IMR-90 (cell line): ENCODE measurements around the gene PDZRN3.

Source experiments
- FOS ChIP-seq: fragments of 150-350 bp; IDR thresholded peaks from 2 replicates; pipeline ENCODE4 v1.6.1; 2016; ENCODE audit warnings: low read depth, low read length
- POLR2A ChIP-seq: IDR thresholded peaks from 2 replicates; pipeline ENCODE4 v1.6.1; 2012; ENCODE audit warnings: mild to moderate bottlenecking, low read depth, low read length
- RAD21 ChIP-seq: IDR thresholded peaks from 2 replicates; pipeline ENCODE4 v1.6.1; 2012; ENCODE audit warnings: low read length, improper control_type of control experiment
- RCOR1 ChIP-seq: IDR thresholded peaks from 2 replicates; pipeline ENCODE4 v1.6.1; 2012; ENCODE audit warnings: mild to moderate bottlenecking, low read length, improper control_type of control experiment; ENCODE audit not compliant: insufficient replicate concordance
- RFX5 ChIP-seq: IDR thresholded peaks from 2 replicates; pipeline ENCODE4 v1.8.0; 2012; ENCODE audit warnings: low read depth, mild to moderate bottlenecking, low read length, moderate library complexity
- TF ChIP-seq, protein P1 (sequence below): conservative IDR thresholded peaks from 2 replicates; pipeline ENCODE4 v1.5.1; 2012; ENCODE audit warnings: mild to moderate bottlenecking, low read depth, low read length, improper control_type of control experiment

DNA sequence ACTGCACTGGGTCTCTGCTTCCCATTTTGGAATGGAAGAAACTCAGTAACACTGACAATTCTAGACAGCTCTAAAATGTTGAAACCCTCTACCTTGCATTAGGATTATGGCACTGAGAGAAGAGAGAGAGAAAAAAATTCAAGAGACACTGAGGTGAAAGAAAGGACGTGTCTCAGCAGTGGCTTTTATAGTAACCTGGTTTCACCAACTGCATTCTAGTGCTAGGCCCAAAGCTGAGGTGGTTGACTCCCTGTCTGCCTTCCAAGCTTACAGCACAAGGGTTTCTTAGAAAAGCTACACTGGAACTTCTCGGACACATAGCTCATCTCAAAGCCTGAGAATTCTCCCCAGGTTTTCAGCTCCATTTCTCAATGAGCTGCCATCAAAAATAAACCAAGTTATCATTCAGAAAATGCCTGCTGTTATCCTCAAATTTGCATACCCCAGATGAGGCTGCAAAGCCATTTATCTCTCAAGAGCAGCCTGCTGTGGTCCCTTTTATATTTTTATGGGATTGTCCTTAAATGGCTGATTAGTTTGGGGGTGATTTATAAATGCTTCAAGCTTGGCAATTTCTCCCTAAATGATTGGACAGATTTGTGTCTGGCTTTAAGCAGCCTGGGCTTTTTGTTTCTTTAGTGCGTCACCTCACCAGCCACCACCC, 283.3 kb downstream of the PDZRN3 start:
- TF ChIP-seq, protein P1, sequence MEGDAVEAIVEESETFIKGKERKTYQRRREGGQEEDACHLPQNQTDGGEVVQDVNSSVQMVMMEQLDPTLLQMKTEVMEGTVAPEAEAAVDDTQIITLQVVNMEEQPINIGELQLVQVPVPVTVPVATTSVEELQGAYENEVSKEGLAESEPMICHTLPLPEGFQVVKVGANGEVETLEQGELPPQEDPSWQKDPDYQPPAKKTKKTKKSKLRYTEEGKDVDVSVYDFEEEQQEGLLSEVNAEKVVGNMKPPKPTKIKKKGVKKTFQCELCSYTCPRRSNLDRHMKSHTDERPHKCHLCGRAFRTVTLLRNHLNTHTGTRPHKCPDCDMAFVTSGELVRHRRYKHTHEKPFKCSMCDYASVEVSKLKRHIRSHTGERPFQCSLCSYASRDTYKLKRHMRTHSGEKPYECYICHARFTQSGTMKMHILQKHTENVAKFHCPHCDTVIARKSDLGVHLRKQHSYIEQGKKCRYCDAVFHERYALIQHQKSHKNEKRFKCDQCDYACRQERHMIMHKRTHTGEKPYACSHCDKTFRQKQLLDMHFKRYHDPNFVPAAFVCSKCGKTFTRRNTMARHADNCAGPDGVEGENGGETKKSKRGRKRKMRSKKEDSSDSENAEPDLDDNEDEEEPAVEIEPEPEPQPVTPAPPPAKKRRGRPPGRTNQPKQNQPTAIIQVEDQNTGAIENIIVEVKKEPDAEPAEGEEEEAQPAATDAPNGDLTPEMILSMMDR, result no peak
- TF ChIP-seq RCOR1, result no peak
- TF ChIP-seq RAD21, result no peak
- no peak for TF ChIP-seq POLR2A
- TF ChIP-seq RFX5, result no peak
- no peak for TF ChIP-seq FOS
